ENCODE data around the gene RAB40C. TPM values are rescaled to one million over a fixed set of nuclear protein-coding genes. Genes with fewer than 3 reads are reported as not detected.

Gene RAB40C
- total and polyA plus RNA-seq, 4 donors = 6.1 to 11.0 (median 9.2) TPM

DNA sequence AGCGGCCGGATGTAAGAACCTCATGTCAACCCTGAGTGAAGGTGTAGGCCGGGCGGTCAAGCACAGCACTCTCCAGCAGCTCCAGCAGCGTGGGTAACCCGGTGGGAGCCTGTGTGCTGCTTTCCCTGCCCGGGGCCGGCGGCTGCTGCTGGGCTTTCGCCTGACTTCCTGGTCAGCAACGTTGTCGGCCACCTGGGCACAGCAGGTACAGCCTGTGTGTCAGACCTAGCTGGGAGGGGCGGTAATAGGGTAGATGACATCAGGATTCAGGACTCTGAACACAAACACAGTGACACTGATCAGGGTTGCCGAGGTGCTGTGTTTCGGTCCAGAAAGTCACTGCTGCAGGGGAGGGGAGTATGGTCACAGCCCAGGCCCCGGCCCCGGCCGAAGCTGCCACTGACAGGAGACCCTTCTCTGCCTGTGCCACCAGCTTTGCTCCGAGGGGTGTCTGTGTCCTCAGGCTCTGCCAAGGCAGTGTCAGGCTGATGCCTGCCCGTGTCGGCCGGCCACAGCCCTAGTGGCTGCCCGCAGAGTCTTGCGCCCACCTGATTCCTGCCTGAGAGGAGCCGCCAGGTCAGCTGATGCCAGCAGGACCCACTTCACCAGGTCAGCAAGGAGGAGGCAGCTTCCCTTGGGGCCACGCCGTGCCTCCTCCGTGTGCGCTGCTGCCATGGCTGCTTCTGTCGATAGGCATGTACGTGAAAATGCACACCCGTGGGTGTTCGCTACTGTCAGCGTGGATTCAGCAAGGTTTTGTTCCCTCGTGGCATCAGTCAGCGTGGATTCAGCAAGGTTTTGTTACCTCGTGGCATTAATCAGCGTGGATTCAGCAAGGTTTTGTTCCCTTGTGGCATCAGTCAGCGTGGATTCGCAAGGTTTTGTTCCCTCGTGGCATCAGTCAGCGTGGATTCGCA, 9.2 kb downstream of the RAB40C start:
- H3K9ac ChIP-seq (ENCODE audit: low read depth in 1 of 2, low read length in 2 of 2) = no peak overlapping the region
- H3K4me3 ChIP-seq (ENCODE audit: low read depth in 1 of 3, low read length in 3 of 3) = no peak overlapping the region
- peaks cover 13 to 50% (median 29%) of the 10 kb centered on the region in 4 donors for H3K4me1 ChIP-seq (ENCODE audit: control insufficient read depth in 4 of 4, insufficient read depth in 4 of 4, low read length in 3 of 4)
- no peaks in the 10 kb centered on the region for H3K27me3 ChIP-seq (ENCODE audit: control insufficient read depth in 4 of 4, insufficient read depth in 4 of 4, low read length in 3 of 4)
- TF ChIP-seq HNF4G (IDR thresholded peaks at IDR 0.05) = no peak
- TF ChIP-seq RXRA (IDR thresholded peaks at IDR 0.05) = peak in 1 of 2 donors; percentile 44
- TF ChIP-seq, protein P1, sequence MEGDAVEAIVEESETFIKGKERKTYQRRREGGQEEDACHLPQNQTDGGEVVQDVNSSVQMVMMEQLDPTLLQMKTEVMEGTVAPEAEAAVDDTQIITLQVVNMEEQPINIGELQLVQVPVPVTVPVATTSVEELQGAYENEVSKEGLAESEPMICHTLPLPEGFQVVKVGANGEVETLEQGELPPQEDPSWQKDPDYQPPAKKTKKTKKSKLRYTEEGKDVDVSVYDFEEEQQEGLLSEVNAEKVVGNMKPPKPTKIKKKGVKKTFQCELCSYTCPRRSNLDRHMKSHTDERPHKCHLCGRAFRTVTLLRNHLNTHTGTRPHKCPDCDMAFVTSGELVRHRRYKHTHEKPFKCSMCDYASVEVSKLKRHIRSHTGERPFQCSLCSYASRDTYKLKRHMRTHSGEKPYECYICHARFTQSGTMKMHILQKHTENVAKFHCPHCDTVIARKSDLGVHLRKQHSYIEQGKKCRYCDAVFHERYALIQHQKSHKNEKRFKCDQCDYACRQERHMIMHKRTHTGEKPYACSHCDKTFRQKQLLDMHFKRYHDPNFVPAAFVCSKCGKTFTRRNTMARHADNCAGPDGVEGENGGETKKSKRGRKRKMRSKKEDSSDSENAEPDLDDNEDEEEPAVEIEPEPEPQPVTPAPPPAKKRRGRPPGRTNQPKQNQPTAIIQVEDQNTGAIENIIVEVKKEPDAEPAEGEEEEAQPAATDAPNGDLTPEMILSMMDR (IDR thresholded peaks at IDR 0.05; ENCODE audit: low read depth, low read length, missing input control) = no peak
- TF ChIP-seq HNF4A (conservative IDR thresholded peaks at IDR 0.05) = peak in 1 of 2 donors; percentile 58
- TF ChIP-seq GABPA (IDR thresholded peaks at IDR 0.05 in 1 of 2, conservative IDR thresholded peaks at IDR 0.05 in 1 of 2) = no peak
- DNase-seq (ENCODE audit: low spot score) = no peak
- WGBS = 80% methylated on average over 43 of the region's 43 CpGs
- H3K27ac ChIP-seq (ENCODE audit: low read depth in 1 of 2, low read length in 2 of 2) = peak overlapping the region; percentile 68 to 81
- no peaks in the 10 kb centered on the region for H3K9me3 ChIP-seq (ENCODE audit: control insufficient read depth in 4 of 4, low read length in 3 of 4)
- H3K36me3 ChIP-seq (ENCODE audit: control insufficient read depth in 4 of 4, insufficient read depth in 3 of 4, low read depth in 1 of 4, low read length in 3 of 4) = peaks cover 0 to 4% (median 2%) of the 10 kb centered on the region in 4 donors

DNA sequence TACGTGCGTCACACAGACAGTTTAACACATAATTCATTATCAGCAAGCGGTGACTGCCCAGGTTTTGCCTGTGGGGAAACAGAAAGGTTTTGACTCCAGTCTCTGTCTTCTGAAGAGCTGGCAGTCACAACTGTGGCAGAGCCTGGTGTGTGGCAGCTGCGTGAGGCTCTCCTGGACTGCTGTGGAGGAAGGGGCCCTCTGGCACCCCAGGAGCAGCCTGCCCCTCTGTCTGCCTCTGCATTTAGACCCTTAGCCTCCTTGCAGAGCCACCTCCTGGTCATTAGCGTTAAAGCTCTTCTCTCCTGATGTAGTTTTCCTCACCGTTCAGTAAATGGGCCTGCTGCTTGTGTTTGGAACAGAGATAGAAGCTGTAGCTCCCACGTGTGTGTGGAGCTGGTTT, 10.9 kb downstream of the RAB40C start:
- no peak for DNase-seq (ENCODE audit: low spot score)

DNA sequence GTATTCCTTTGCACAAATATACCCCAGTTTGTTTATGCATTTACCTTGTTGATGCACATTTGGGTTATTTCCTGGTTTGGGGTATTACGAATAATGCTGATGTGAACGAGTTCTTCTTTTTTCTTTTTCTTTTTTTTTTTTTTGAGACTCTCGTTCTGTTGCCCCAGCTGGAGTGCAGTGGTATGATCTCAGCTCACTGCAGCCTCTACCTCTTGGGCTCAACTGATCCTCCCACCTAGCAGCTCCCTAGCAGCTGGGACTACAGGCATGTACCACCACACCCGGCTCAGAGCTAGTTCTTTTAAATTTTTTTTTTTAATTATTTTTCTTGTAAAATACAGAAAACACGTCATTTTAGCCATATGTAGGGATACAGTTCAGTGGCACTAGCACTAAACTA, 14.1 kb downstream of the RAB40C start:
- DNase-seq (ENCODE audit: low spot score) = no peak
- peaks cover 0 to 18% (median 2%) of the 10 kb centered on the region in 4 donors for H3K4me1 ChIP-seq (ENCODE audit: control insufficient read depth in 4 of 4, insufficient read depth in 4 of 4, low read length in 3 of 4)
- no peak overlapping the region for H3K4me3 ChIP-seq (ENCODE audit: low read depth in 1 of 3, low read length in 3 of 3)
- no peaks in the 10 kb centered on the region for H3K27me3 ChIP-seq (ENCODE audit: control insufficient read depth in 4 of 4, insufficient read depth in 4 of 4, low read length in 3 of 4)
- TF ChIP-seq JUND (IDR thresholded peaks at IDR 0.05) = no peak
- TF ChIP-seq, protein P2, sequence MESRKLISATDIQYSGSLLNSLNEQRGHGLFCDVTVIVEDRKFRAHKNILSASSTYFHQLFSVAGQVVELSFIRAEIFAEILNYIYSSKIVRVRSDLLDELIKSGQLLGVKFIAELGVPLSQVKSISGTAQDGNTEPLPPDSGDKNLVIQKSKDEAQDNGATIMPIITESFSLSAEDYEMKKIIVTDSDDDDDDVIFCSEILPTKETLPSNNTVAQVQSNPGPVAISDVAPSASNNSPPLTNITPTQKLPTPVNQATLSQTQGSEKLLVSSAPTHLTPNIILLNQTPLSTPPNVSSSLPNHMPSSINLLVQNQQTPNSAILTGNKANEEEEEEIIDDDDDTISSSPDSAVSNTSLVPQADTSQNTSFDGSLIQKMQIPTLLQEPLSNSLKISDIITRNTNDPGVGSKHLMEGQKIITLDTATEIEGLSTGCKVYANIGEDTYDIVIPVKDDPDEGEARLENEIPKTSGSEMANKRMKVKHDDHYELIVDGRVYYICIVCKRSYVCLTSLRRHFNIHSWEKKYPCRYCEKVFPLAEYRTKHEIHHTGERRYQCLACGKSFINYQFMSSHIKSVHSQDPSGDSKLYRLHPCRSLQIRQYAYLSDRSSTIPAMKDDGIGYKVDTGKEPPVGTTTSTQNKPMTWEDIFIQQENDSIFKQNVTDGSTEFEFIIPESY (IDR thresholded peaks at IDR 0.05) = no peak
- no peak for TF ChIP-seq TAF1 (conservative IDR thresholded peaks at IDR 0.05)
- peaks cover 0 to 4% (median 2%) of the 10 kb centered on the region in 4 donors for H3K36me3 ChIP-seq (ENCODE audit: control insufficient read depth in 4 of 4, insufficient read depth in 3 of 4, low read depth in 1 of 4, low read length in 3 of 4)
- no peak overlapping the region for H3K9ac ChIP-seq (ENCODE audit: low read depth in 1 of 2, low read length in 2 of 2)
- H3K9me3 ChIP-seq (ENCODE audit: control insufficient read depth in 4 of 4, low read length in 3 of 4) = no peaks in the 10 kb centered on the region
- no peak overlapping the region for H3K27ac ChIP-seq (ENCODE audit: low read depth in 1 of 2, low read length in 2 of 2)
- WGBS = 80% methylated on average over 5 of the region's 5 CpGs

More for the DNA sequence above, 10.9 kb downstream of the RAB40C start:
- WGBS = 70% methylated on average over 7 of the region's 7 CpGs
- no peak overlapping the region for H3K27ac ChIP-seq (ENCODE audit: low read depth in 1 of 2, low read length in 2 of 2)
- H3K4me1 ChIP-seq (ENCODE audit: control insufficient read depth in 4 of 4, insufficient read depth in 4 of 4, low read length in 3 of 4) = peaks cover 9 to 34% (median 18%) of the 10 kb centered on the region in 4 donors
- H3K36me3 ChIP-seq (ENCODE audit: control insufficient read depth in 4 of 4, insufficient read depth in 3 of 4, low read depth in 1 of 4, low read length in 3 of 4) = peaks cover 0 to 4% (median 2%) of the 10 kb centered on the region in 4 donors
- no peaks in the 10 kb centered on the region for H3K27me3 ChIP-seq (ENCODE audit: control insufficient read depth in 4 of 4, insufficient read depth in 4 of 4, low read length in 3 of 4)
- H3K4me3 ChIP-seq (ENCODE audit: low read depth in 1 of 3, low read length in 3 of 3) = no peak overlapping the region
- peak in 1 of 2 donors; percentile 35 for TF ChIP-seq RAD21 (IDR thresholded peaks at IDR 0.05)
- TF ChIP-seq, protein P3, sequence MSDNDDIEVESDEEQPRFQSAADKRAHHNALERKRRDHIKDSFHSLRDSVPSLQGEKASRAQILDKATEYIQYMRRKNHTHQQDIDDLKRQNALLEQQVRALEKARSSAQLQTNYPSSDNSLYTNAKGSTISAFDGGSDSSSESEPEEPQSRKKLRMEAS (IDR thresholded peaks at IDR 0.05) = no peak
- H3K9me3 ChIP-seq (ENCODE audit: control insufficient read depth in 4 of 4, low read length in 3 of 4) = no peaks in the 10 kb centered on the region
- no peak overlapping the region for H3K9ac ChIP-seq (ENCODE audit: low read depth in 1 of 2, low read length in 2 of 2)

All from liver (tissue), 9 donors.